ENCODE measurements around the gene NT5C.
A peak's percentile ranks its signal among the peaks of the same experiment; 100 is the strongest.

Gene NT5C

DNA sequence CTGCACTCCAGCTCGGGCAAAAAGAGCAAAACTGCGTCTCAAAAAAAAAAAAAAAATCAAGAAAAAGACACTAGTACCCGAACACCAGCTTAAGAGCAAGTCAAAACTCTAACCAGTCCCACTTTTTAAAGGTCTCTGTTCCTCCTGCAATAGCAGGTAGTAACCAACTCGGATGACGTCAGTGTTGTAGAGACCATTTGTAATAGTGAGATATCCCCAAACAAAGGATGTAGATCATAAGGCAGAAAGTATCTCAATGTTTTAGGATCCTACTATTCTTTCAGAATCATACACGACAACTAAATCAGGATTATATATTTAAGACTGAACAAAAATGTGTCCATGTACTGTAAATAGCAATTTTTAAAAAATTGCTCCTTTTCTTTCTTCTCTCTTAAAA is 20.4 kb upstream of the NT5C start:
- DNase-seq: no peak
- TF ChIP-seq, protein P1, sequence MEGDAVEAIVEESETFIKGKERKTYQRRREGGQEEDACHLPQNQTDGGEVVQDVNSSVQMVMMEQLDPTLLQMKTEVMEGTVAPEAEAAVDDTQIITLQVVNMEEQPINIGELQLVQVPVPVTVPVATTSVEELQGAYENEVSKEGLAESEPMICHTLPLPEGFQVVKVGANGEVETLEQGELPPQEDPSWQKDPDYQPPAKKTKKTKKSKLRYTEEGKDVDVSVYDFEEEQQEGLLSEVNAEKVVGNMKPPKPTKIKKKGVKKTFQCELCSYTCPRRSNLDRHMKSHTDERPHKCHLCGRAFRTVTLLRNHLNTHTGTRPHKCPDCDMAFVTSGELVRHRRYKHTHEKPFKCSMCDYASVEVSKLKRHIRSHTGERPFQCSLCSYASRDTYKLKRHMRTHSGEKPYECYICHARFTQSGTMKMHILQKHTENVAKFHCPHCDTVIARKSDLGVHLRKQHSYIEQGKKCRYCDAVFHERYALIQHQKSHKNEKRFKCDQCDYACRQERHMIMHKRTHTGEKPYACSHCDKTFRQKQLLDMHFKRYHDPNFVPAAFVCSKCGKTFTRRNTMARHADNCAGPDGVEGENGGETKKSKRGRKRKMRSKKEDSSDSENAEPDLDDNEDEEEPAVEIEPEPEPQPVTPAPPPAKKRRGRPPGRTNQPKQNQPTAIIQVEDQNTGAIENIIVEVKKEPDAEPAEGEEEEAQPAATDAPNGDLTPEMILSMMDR (IDR thresholded peaks at IDR 0.05): no peak
- Histone ChIP-seq H3K27me3 (peaks cover 0 to 4% of the 10 kb centered on the region in 2 donors), H3K4me3 (no peak overlapping the region), H3K4me1 (peaks cover 0 to 14% (median 12%) of the 10 kb centered on the region in 4 donors), H3K27ac (no peak overlapping the region), H3K9me3 (no peaks in the 10 kb centered on the region), H3K36me3 (peaks cover 0 to 10% (median 8%) of the 10 kb centered on the region in 3 donors)
- intact Hi-C loops (cut with DNase I; ENCODE audit: low total_unique reads): no loop called here

- DNase-seq: peak in 1 of 2 donors; percentile 15
- H3K36me3 ChIP-seq: peaks cover 0 to 31% (median 11%) of the 10 kb centered on the region in 3 donors
- H3K4me1 ChIP-seq: peaks cover 0 to 3% (median 1%) of the 10 kb centered on the region in 4 donors
- no peak overlapping the region for H3K4me3 ChIP-seq
- TF ChIP-seq, protein P1 (IDR thresholded peaks at IDR 0.05): no peak
- no peaks in the 10 kb centered on the region for H3K27me3 ChIP-seq
- no peaks in the 10 kb centered on the region for H3K9me3 ChIP-seq
- intact Hi-C loops (cut with DNase I; ENCODE audit: low total_unique reads): no loop called here
- H3K27ac ChIP-seq: no peak overlapping the region
Measured at GRCh38 chr17:75147878-75148546, 16.5 kb upstream of the NT5C start.

DNA sequence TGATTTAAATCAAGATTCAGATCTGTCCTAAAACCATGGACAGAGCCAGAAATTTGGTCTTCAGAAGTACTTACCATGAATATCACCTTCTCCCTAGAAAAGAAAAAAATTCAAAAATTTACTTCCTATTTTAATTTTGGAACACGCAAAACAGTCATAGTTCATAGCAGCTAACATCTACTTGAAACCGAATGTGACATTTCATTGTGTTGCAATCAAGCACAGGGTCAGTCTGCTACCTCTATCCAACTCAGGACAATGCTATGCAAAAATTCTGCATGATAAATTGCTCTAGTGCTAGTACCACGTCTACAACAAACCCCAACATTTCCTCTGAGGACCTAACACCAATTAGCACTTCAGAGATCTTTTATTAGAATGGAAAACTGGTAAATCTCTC is 15.1 kb upstream of the NT5C start:
- Histone ChIP-seq H3K36me3 (peaks cover 0 to 38% (median 11%) of the 10 kb centered on the region in 3 donors), H3K4me3 (no peak overlapping the region), H3K9me3 (no peaks in the 10 kb centered on the region), H3K27me3 (no peaks in the 10 kb centered on the region), H3K4me1 (no peaks in the 10 kb centered on the region), H3K27ac (no peak overlapping the region)
- intact Hi-C loops (cut with DNase I; ENCODE audit: low total_unique reads): no loop called here
- no peak for DNase-seq
- TF ChIP-seq, protein P1 (IDR thresholded peaks at IDR 0.05): no peak

- intact Hi-C loops (cut with DNase I; ENCODE audit: low total_unique reads): no loop called here
- Histone ChIP-seq H3K27ac (no peak overlapping the region), H3K4me3 (no peak overlapping the region), H3K4me1 (no peaks in the 10 kb centered on the region), H3K36me3 (peaks cover 0 to 42% (median 11%) of the 10 kb centered on the region in 3 donors), H3K9me3 (no peaks in the 10 kb centered on the region), H3K27me3 (no peaks in the 10 kb centered on the region)
- TF ChIP-seq, protein P1 (IDR thresholded peaks at IDR 0.05): no peak
- peak in 1 of 2 donors; percentile 16 for DNase-seq
Measured at GRCh38 chr17:75144816-75145512, 13.4 kb upstream of the NT5C start.

GRCh38 chr17:75142236-75142971 is 10.9 kb upstream of the NT5C start:
- intact Hi-C loops (cut with DNase I; ENCODE audit: low total_unique reads): no loop called here
- no peak for DNase-seq
- no peaks in the 10 kb centered on the region for H3K27me3 ChIP-seq
- H3K9me3 ChIP-seq: no peaks in the 10 kb centered on the region
- no peak overlapping the region for H3K4me3 ChIP-seq
- H3K36me3 ChIP-seq: peaks cover 0 to 37% (median 5%) of the 10 kb centered on the region in 3 donors
- H3K27ac ChIP-seq: no peak overlapping the region
- TF ChIP-seq, protein P1 (IDR thresholded peaks at IDR 0.05): no peak
- no peaks in the 10 kb centered on the region for H3K4me1 ChIP-seq
